ENCODE data around the gene CCDC187. TPM values are rescaled to one million over a fixed set of nuclear protein-coding genes. Genes with fewer than 3 reads are reported as not detected.
A peak's percentile ranks its signal among the peaks of the same experiment; 100 is the strongest.

Gene CCDC187
- total RNA-seq, 2 experiments from 2014 or later, result 0.07 TPM; not detected in 1

DNA sequence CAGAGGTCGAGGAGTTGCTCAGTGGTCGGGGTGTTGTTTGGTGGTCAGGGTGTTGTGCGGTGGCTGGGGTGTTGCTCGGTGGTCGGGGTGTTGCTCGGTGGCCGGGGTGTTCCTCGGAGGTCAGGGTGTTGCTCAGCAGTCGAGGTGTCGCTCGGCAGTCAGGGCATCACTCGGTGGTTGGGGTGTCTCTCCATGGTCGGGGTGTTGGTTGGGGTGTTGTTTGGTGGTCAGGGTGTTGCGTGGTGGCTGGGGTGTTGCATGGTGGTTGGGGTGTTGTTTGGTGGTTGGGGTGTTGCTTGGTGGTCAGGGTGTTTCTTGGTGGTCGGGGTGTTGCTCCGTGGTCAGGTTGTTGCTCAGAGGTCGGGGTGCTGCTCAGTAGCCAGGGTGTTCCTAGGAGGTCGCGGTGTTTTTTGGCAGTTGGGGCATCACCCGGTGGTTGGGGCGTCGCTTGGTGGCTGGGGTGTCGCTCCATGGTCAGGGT lies 12.4 kb upstream of the CCDC187 start:
- CTCF ChIA-PET, result no interaction called here

DNA sequence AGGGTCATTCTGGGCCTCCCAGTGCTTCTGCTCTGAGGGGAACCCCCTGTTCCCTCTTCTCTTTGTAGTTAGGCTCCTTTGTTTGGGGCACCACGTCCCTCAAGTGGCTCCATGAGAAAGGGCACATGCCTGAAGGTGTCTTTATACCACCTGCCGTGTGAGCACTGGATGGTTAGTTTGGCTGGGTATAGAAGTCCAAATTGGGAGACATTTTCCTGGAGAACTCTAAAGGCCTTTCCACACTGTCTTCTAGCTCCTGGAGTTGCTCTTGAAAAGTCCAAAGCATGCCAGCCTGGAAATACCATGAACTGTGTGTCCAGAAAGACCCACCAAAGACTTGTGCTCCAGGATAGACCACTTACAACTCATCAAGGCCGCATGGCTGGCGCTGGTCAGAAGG lies 11.1 kb upstream of the CCDC187 start:
- Mint-ChIP-seq H3K9me3 (peaks cover 21% of the 10 kb centered on the region), H3K4me3 (no peak overlapping the region), H3K36me3 (ENCODE audit: low read depth) (peaks cover 6% of the 10 kb centered on the region), H3K27ac (no peak overlapping the region), H3K27me3 (peaks cover 2% of the 10 kb centered on the region), H3K4me1 (ENCODE audit: low read depth) (peaks cover 5% of the 10 kb centered on the region)
- ATAC-seq (no peak), DNase-seq (no peak)
- intact Hi-C loops (cut with micrococcal nuclease), result loop anchor here (10.0 kb wide), 1 partner anchor 90 kb away; the partner anchor contains the start of gene SNAPC4
- ChIA-PET CTCF (no interaction called here), POLR2A (no interaction called here)
- TF ChIP-seq, protein P1, sequence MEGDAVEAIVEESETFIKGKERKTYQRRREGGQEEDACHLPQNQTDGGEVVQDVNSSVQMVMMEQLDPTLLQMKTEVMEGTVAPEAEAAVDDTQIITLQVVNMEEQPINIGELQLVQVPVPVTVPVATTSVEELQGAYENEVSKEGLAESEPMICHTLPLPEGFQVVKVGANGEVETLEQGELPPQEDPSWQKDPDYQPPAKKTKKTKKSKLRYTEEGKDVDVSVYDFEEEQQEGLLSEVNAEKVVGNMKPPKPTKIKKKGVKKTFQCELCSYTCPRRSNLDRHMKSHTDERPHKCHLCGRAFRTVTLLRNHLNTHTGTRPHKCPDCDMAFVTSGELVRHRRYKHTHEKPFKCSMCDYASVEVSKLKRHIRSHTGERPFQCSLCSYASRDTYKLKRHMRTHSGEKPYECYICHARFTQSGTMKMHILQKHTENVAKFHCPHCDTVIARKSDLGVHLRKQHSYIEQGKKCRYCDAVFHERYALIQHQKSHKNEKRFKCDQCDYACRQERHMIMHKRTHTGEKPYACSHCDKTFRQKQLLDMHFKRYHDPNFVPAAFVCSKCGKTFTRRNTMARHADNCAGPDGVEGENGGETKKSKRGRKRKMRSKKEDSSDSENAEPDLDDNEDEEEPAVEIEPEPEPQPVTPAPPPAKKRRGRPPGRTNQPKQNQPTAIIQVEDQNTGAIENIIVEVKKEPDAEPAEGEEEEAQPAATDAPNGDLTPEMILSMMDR (IDR thresholded peaks at IDR 0.05), result no peak

More for the DNA sequence above, 12.4 kb upstream of the CCDC187 start:
- H3K27me3 Mint-ChIP-seq, result peaks cover 2% of the 10 kb centered on the region
- H3K9me3 Mint-ChIP-seq, result peaks cover 21% of the 10 kb centered on the region
- ATAC-seq, result peak; percentile 40
- POLR2A ChIA-PET, result no interaction called here
- intact Hi-C loops (cut with micrococcal nuclease), result loop anchor here (10.0 kb wide), 1 partner anchor 88 kb away; the partner anchor contains the start of gene SNAPC4
- peaks cover 5% of the 10 kb centered on the region for H3K4me1 Mint-ChIP-seq (ENCODE audit: low read depth)
- TF ChIP-seq, protein P1 (IDR thresholded peaks at IDR 0.05), result no peak
- H3K36me3 Mint-ChIP-seq (ENCODE audit: low read depth), result peaks cover 6% of the 10 kb centered on the region
- peak; percentile 36 for DNase-seq
- H3K27ac Mint-ChIP-seq, result peak overlapping the region; percentile 58
- peak overlapping the region; percentile 7 for H3K4me3 Mint-ChIP-seq

DNA sequence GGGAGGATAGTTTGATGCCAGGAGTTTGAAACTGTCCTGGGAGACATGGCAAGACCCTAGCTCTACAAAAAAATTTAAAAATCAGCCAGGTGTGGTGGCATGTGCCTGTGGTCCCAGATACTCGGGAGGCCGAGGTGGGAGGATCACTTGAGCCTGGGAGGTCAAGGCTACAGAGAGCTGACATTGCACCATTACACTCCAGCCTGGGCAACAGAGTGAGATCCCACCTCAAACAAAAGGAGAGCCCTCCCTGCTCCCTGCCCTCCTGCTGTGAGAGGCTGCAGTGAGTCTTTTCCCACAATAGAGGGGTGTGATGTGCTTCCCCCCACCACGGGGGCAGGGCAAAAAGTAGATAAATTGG lies 10.1 kb upstream of the CCDC187 start:
- H3K36me3 Mint-ChIP-seq (ENCODE audit: low read depth), result peaks cover 6% of the 10 kb centered on the region
- H3K4me1 Mint-ChIP-seq (ENCODE audit: low read depth), result peaks cover 5% of the 10 kb centered on the region
- TF ChIP-seq, protein P1 (IDR thresholded peaks at IDR 0.05), result no peak
- H3K27me3 Mint-ChIP-seq, result peaks cover 2% of the 10 kb centered on the region
- no peak for ATAC-seq
- CTCF ChIA-PET, result interaction anchor here (2.8 kb wide), 2 partner anchors 9 to 49 kb away, joined by 8 to 14 read pairs; partner anchors contain the start of gene DNLZ
- DNase-seq, result no peak
- H3K4me3 Mint-ChIP-seq, result no peak overlapping the region
- peaks cover 21% of the 10 kb centered on the region for H3K9me3 Mint-ChIP-seq
- POLR2A ChIA-PET, result no interaction called here
- H3K27ac Mint-ChIP-seq, result no peak overlapping the region
- intact Hi-C loops (cut with micrococcal nuclease), result loop anchor here (10.0 kb wide), 1 partner anchor 91 kb away; the partner anchor contains the start of gene SNAPC4

DNA sequence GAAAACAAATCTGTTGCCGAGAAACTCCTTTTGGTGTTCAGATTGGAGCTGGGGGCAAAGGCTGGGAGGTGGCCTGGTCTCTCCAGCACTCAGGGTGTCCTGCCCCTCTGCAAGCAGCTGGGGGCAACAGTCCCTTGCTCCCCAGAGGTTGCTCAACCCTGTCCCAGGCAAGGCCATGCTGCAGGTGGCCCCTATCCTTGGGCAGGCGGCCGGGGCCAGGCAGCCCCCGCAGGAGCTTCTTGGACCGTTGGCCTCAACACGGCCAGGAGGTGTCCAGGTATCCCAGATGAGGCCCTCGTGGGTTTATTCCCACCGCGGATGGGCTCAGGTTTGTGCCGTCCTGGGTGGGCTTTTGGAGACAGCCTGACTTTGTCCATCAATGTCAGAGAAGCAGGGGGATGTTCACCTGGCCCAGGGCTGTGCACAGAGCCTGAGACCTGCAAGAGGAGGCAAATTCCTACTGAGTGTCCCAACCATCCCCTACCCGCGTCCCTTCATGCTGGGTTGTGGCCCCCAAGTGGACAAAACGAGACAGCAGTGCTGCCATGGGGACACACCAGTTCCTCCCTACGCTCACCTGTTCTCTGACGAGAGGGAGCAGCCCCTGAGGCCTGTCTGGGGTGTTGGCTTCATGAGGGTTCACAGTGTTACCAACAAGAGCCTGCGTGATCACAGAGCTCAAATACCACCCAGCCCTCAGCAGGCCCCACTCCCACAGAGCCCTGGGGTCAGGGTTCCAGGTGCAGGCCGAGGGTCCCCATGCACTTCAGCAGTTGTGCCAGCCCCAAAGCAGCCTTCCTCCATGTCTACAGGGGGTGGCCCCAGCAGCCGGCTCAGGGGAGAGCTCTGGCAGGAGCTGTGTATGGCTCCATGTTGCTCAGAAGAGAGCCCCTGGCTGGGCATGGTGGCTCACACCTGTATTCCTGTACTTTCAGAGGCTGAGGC lies 9.5 kb upstream of the CCDC187 start:
- POLR2A ChIA-PET, result interaction anchor here (0.6 to 0.8 kb wide), 2 partner anchors 217 to 403 kb away, joined by 3 to 4 read pairs; no protein-coding TSS in a partner anchor
- CTCF ChIA-PET, result interaction anchor here (0.7 to 2.8 kb wide), 10 partner anchors 10 to 175 kb away, joined by 3 to 14 read pairs (median 4); partner anchors contain the start of genes DNLZ, GPSM1 and SNAPC4
- H3K9me3 Mint-ChIP-seq, result peaks cover 21% of the 10 kb centered on the region
- DNase-seq (no peak), ATAC-seq (no peak)
- TF ChIP-seq, protein P1 (IDR thresholded peaks at IDR 0.05), result no peak
- peaks cover 6% of the 10 kb centered on the region for H3K36me3 Mint-ChIP-seq (ENCODE audit: low read depth)
- intact Hi-C loops (cut with micrococcal nuclease), result loop anchor here (10.0 kb wide), 1 partner anchor 91 kb away; the partner anchor contains the start of gene SNAPC4
- H3K27me3 Mint-ChIP-seq, result peaks cover 2% of the 10 kb centered on the region
- no peak overlapping the region for H3K27ac Mint-ChIP-seq
- H3K4me3 Mint-ChIP-seq, result no peak overlapping the region
- H3K4me1 Mint-ChIP-seq (ENCODE audit: low read depth), result peaks cover 5% of the 10 kb centered on the region
